ENCODE measurements around the gene GSX1.

GRCh38 chr13:27789153-27789494 is 3.2 kb upstream of the GSX1 start:
- TF ChIP-seq CTCF (IDR thresholded peaks at IDR 0.05 in 2 of 3, conservative IDR thresholded peaks at IDR 0.05 in 1 of 3; ENCODE audit: borderline replicate concordance in 1 of 3, insufficient read depth in 1 of 3, low read depth in 2 of 3, low read length in 2 of 3) (no peak), SP1 (IDR thresholded peaks at IDR 0.05; ENCODE audit: low read depth) (no peak), POLR2AphosphoS5 (IDR thresholded peaks at IDR 0.05; ENCODE audit: low read depth, low read length) (no peak)
